GM18526 (cell line): ENCODE results near the gene SLC16A3.

Source experiments
- POLR2A ChIP-seq: IDR thresholded peaks from 3 replicates; pipeline ENCODE4 v1.6.1; 2011; ENCODE audit not compliant: insufficient read length; ENCODE audit errors: extremely low read depth

SLC16A3 gene

GRCh38 chr17:82200135-82200534 is 28.7 kb upstream of the SLC16A3 start:
- TF ChIP-seq POLR2A, result no peak

GRCh38 chr17:82200743-82201497 is 27.9 kb upstream of the SLC16A3 start:
- no peak for TF ChIP-seq POLR2A

- no peak for TF ChIP-seq POLR2A
Measured at GRCh38 chr17:82201498-82201910, 27.3 kb upstream of the SLC16A3 start.

- no peak for TF ChIP-seq POLR2A
Measured at GRCh38 chr17:82202981-82203380, 25.9 kb upstream of the SLC16A3 start.

GRCh38 chr17:82203920-82204319 is 24.9 kb upstream of the SLC16A3 start:
- TF ChIP-seq POLR2A, result no peak

- no peak for TF ChIP-seq POLR2A
Measured at GRCh38 chr17:82204831-82205719, 23.8 kb upstream of the SLC16A3 start.

GRCh38 chr17:82205720-82206508 is 22.9 kb upstream of the SLC16A3 start:
- peak; percentile 74 for TF ChIP-seq POLR2A

GRCh38 chr17:82212331-82213250 is 16.3 kb upstream of the SLC16A3 start, which contains the start of gene CCDC57:
Gene CCDC57 (minus strand): TSS chr17:82212842. CDS start chr17:82201944, 10,898 bp downstream.
- no peak for TF ChIP-seq POLR2A

GRCh38 chr17:82213251-82214011 is 15.4 kb upstream of the SLC16A3 start:
- peak; percentile 14 for TF ChIP-seq POLR2A

- TF ChIP-seq POLR2A, result no peak
Measured at GRCh38 chr17:82214012-82214628, 14.7 kb upstream of the SLC16A3 start.

- no peak for TF ChIP-seq POLR2A
Measured at GRCh38 chr17:82215095-82215971, 13.5 kb upstream of the SLC16A3 start.

- no peak for TF ChIP-seq POLR2A
Measured at GRCh38 chr17:82215972-82216300, 12.9 kb upstream of the SLC16A3 start.
